H7 (cell line): ENCODE data around the gene MLN. TPM values are rescaled to one million over a fixed set of nuclear protein-coding genes. Genes with fewer than 3 reads are reported as not detected.

Source experiments
- DNase-seq: peaks from one replicate; pipeline ENCODE4 v3.0.0; 2012
- H3K27me3 ChIP-seq: 2 replicates; pipeline ENCODE4 v1.6.0; 2011; ENCODE audit warnings: mild to moderate bottlenecking, low read length; ENCODE audit not compliant: control insufficient read depth, insufficient read depth
- H3K36me3 ChIP-seq: replicated peaks from 2 replicates; pipeline ENCODE4 v1.5.1; 2011; ENCODE audit warnings: low read length; ENCODE audit not compliant: control insufficient read depth, insufficient read depth
- H3K4me3 ChIP-seq: 2 replicates; pipeline ENCODE4 v1.5.1; 2011; ENCODE audit warnings: low read depth, mild to moderate bottlenecking, control low read depth, low read length, moderate library complexity; ENCODE audit not compliant: insufficient read depth
- total RNA-seq: library from RNA; depleted of rRNA; stranded (reverse); fragments of >200 nt; shearing (Covaris generic); gene quantifications from 2 replicates; pipeline ENCODE4 v1.2.3, GENCODE V29; 2014

MLN gene
- total RNA-seq, 1 experiment from 2014 or later, result not detected

DNA sequence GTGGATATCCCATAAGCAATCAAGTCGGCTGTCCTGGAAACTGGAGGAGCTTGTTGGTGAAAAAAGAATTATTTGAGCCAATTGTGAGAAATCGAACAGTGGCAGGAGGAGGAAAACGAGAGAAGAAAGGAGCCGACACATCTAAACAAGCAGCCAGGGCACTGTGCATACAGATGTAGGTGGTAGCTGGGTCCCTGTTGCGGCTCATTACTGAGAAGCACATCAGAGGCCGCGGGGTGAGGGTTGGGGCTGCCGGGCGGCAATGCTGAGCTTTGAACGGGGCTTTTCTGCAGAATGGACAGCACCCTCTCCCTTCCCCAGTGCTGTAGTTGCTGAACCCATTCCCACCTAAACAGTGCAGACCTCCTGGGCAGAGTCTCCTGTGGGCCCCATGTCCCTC lies 10.8 kb downstream of the MLN start:
- H3K27me3 ChIP-seq, result no peaks in the 10 kb centered on the region
- no peak for DNase-seq
- H3K36me3 ChIP-seq, result no peaks in the 10 kb centered on the region
- no peak overlapping the region for H3K4me3 ChIP-seq

GRCh38 chr6:33791620-33792019 lies 12.2 kb downstream of the MLN start:
- Histone ChIP-seq H3K36me3 (0 out of 2 replicates have a peak, but pooled peaks cover 1% of the 10 kb centered on the region), H3K27me3 (no peaks in the 10 kb centered on the region), H3K4me3 (no peak overlapping the region)
- no peak for DNase-seq

DNA sequence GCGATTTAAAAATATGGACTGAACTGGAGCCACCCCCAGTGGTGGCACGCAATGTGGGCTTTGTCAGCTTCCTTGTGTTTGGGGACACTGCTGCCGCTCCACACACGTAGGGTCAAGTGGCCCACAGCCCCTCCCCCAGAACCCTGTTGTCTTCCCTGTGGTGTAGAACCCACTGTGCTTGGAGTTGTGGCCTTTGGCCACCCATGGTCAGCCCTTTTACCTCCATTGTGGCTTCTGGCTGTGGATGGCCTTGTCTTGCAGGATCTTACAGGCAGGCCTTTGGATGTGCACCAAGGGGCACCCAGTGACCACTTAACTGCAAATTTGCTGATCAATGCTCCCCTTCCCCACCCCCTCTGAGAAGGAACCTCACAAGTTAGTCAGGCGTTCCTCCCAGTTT lies 12.9 kb downstream of the MLN start:
- 0 out of 2 replicates have a peak, but pooled peaks cover 1% of the 10 kb centered on the region for H3K36me3 ChIP-seq
- no peak for DNase-seq
- no peak overlapping the region for H3K4me3 ChIP-seq
- H3K27me3 ChIP-seq, result no peaks in the 10 kb centered on the region

- no peak overlapping the region for H3K4me3 ChIP-seq
- peak; percentile 55 for DNase-seq
- 0 out of 2 replicates have a peak, but pooled peaks cover 1% of the 10 kb centered on the region for H3K36me3 ChIP-seq
- H3K27me3 ChIP-seq, result no peaks in the 10 kb centered on the region
These were observed 13.4 kb downstream of the MLN start for GRCh38 chr6:33790379-33790778.

GRCh38 chr6:33789550-33789895 lies 14.3 kb downstream of the MLN start:
- no peak overlapping the region for H3K4me3 ChIP-seq
- DNase-seq, result no peak
- H3K27me3 ChIP-seq, result no peaks in the 10 kb centered on the region
- peaks cover 2% of the 10 kb centered on the region; the same call in 1 of the 2 replicates for H3K36me3 ChIP-seq

DNA sequence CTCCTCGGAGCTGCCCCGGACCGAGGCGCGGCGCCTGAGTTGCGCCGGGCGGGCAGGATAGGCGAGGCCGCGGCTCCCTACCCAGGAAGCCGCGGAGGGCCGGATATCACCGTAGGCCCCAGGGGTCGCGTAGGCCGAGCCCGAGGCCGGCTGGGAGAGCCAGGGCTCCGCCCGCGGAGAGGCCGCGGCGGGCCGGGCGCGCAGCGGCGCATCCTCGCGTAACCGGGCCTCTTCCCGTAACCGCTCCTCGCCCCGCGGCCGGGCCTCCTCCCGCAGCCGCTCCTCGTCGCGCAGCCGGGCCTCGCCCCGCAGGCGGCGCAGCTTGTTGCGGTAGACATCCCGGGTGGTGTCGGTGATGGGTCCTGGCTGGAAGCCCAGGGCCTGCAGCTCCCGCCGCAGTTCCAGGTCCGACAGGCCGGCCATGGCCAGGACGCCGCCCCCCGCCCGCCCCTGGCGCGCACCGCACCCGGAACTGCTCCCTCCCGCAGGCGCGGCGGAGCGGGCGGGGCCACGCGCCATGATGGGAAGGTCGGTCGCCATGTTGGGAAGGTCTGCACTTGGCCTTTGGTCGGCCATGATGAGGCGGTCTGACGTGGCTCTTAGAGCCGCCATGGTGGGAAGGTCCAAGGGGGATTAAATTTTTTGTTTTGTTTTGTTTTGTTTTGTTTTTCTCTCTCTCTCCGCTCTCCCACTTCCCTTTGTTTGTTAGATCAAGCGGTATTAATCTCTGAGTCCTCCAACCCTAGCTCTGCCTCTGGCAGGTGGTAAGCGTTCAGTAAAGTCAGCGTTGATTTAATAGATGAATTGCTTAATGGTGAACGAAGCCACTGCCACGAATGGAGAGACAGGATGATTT lies 14.9 kb downstream of the MLN start, which contains the start of gene LEMD2:
Gene LEMD2, minus strand, starts transcription at position 437 of the 856 bp plus-strand sequence. Its CDS starts 14 bp downstream, at position 423.
- Histone ChIP-seq H3K36me3 (peaks cover 6% of the 10 kb centered on the region), H3K4me3 (peak within 1 kb of the TSS; percentile 75), H3K27me3 (no peaks in the 10 kb centered on the region)
- DNase-seq, result peak; percentile 97

GRCh38 chr6:33787954-33788693 lies 15.7 kb downstream of the MLN start:
- peak; percentile 88 for DNase-seq
- Histone ChIP-seq H3K36me3 (peaks cover 13% of the 10 kb centered on the region), H3K4me3 (peak overlapping the region; percentile 75), H3K27me3 (no peaks in the 10 kb centered on the region)

- no peaks in the 10 kb centered on the region for H3K27me3 ChIP-seq
- H3K4me3 ChIP-seq, result peak overlapping the region; percentile 75; the same call in 1 of the 2 replicates
- DNase-seq, result no peak
- peaks cover 17% of the 10 kb centered on the region for H3K36me3 ChIP-seq
These were observed 16.4 kb downstream of the MLN start for GRCh38 chr6:33787346-33787953.

DNA sequence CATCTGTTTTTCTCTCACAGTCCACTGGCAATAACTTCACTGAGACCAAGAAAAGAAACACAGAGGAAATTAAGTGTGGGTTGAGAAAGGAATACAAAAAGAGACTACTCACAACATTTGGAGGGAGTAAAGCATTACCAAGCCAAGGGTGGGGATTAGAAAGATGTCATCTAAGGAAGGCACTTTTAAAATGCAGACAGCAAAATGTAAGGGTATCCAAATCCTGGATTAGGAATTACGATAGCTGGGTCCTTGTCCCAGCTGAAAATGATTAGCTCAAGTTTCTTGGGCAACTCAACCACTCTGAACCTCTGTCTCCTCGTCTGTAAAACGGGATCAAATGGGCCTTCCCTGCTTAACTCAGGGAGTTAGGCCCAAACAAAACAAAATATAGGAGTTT lies 17.1 kb downstream of the MLN start:
- Histone ChIP-seq H3K27me3 (no peaks in the 10 kb centered on the region), H3K36me3 (peaks cover 18% of the 10 kb centered on the region), H3K4me3 (no peak overlapping the region)
- DNase-seq, result no peak

DNA sequence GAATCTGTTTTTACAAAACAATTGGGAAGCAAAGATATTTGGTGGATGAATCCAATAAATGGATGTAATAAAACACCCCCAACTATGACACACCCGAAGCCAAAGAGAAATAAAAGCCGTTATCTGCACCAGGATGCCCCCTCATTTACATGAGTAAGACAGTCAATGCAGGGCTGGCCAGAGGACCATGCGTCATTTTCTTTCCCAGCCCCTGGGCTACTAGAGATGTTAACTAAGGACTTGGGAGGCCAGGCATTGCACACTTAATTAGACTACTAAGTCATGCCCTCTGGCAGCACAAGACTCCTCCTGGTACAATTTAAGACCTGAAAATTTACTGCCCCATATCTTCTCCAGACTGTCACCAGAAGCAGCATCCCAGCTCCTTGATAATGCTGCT lies 18.0 kb downstream of the MLN start:
- Histone ChIP-seq H3K27me3 (no peaks in the 10 kb centered on the region), H3K4me3 (no peak overlapping the region), H3K36me3 (peaks cover 19% of the 10 kb centered on the region)
- no peak for DNase-seq

- peaks cover 25% of the 10 kb centered on the region for H3K36me3 ChIP-seq
- H3K4me3 ChIP-seq, result no peak overlapping the region
- no peaks in the 10 kb centered on the region for H3K27me3 ChIP-seq
- no peak for DNase-seq
These were observed 19.0 kb downstream of the MLN start for GRCh38 chr6:33784787-33785186.

GRCh38 chr6:33783781-33784520 lies 19.9 kb downstream of the MLN start:
- no peak for DNase-seq
- Histone ChIP-seq H3K4me3 (no peak overlapping the region), H3K36me3 (peaks cover 28% of the 10 kb centered on the region), H3K27me3 (no peaks in the 10 kb centered on the region)

- Histone ChIP-seq H3K36me3 (peaks cover 37% of the 10 kb centered on the region), H3K4me3 (no peak overlapping the region), H3K27me3 (no peaks in the 10 kb centered on the region)
- DNase-seq, result no peak
These were observed 21.2 kb downstream of the MLN start for GRCh38 chr6:33782561-33782960.
